Hepatocyte (in vitro differentiated cells): ENCODE results near the gene PRM3.

Experiments used
- CTCF ChIP-seq: fragments of 200-600 bp; sonication (generic); IDR thresholded peaks from 2 replicates; pipeline ENCODE4 v1.5.1; 2016; ENCODE audit warnings: antibody characterized with exemption, mild to moderate bottlenecking; ENCODE audit not compliant: poor library complexity
- EZH2 ChIP-seq: fragments of 200-600 bp; sonication (generic); IDR thresholded peaks from 2 replicates; pipeline ENCODE4 v1.6.1; 2016; ENCODE audit warnings: antibody characterized with exemption, mild to moderate bottlenecking, borderline replicate concordance
- EZH2phosphoT487 ChIP-seq: fragments of 200-600 bp; sonication (generic); IDR thresholded peaks from one replicate; pipeline ENCODE4 v1.6.1; 2018; ENCODE audit warnings: antibody characterized with exemption, mild to moderate bottlenecking, low read depth, moderate library complexity; ENCODE audit not compliant: unreplicated experiment, severe bottlenecking

DNA sequence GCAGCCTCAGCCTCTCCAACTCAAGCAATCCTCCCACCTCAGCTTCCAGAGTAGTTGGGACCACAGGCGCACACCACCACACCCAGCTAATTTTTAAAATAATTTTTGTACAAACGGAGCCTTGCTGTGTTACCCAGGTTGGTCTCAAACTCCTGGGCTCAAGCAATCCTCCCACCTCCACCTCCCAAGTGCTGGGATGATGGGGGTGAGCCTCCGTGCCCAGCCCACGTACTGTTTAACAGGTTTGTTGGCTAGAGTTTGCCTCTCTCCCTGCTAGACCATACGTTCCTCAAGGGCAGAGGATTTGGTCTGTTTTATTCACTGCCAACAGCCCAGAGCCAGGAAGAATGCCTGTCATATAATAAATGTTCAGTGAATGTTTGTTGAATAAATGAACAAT, 44.0 kb downstream of the PRM3 start:
- TF ChIP-seq CTCF (no peak), EZH2 (no peak), EZH2phosphoT487 (no peak)
